HG02571 (cell line): ENCODE results near the gene ANO9.

Experiments
- ATAC-seq: cut with Tn5 transposase; IDR thresholded peaks from one replicate; pipeline ENCODE4 v1.9.1; 2021; ENCODE audit warnings: mild to moderate bottlenecking, moderate library complexity; ENCODE audit not compliant: unreplicated experiment

Gene ANO9

GRCh38 chr11:453564-453963, 11.8 kb upstream of the ANO9 start:
- ATAC-seq, result no peak

- no peak for ATAC-seq
Measured at GRCh38 chr11:452916-453527, 11.2 kb upstream of the ANO9 start.

- ATAC-seq, result no peak
Measured at GRCh38 chr11:452203-452744, 10.5 kb upstream of the ANO9 start.

GRCh38 chr11:451738-452137, 9.9 kb upstream of the ANO9 start:
- ATAC-seq, result no peak

GRCh38 chr11:450809-451451, 9.1 kb upstream of the ANO9 start:
- ATAC-seq, result peak; percentile 2

GRCh38 chr11:449889-450808, 8.3 kb upstream of the ANO9 start, which contains the start of gene PTDSS2:
TSS of gene PTDSS2 (plus strand) at chr11:450279. CDS start at chr11:450456, 177 bp downstream.
- peak; percentile 63 for ATAC-seq

- no peak for ATAC-seq
Measured at GRCh38 chr11:447923-448731, 6.3 kb upstream of the ANO9 start.

GRCh38 chr11:446891-447290, 5.1 kb upstream of the ANO9 start:
- no peak for ATAC-seq

GRCh38 chr11:445765-446588, 4.2 kb upstream of the ANO9 start:
- ATAC-seq, result no peak

GRCh38 chr11:444396-445144, 2.8 kb upstream of the ANO9 start:
- no peak for ATAC-seq

- no peak for ATAC-seq
Measured at GRCh38 chr11:443542-444199, 1.9 kb upstream of the ANO9 start.

- ATAC-seq, result no peak
Measured at GRCh38 chr11:442611-443081, 835 bp upstream of the ANO9 start.

- ATAC-seq, result no peak
Measured at GRCh38 chr11:441043-441417, 781 bp downstream of the ANO9 start.

- ATAC-seq, result no peak
Measured at GRCh38 chr11:440065-441042, 1.5 kb downstream of the ANO9 start.

- ATAC-seq, result no peak
Measured at GRCh38 chr11:439315-440064, 2.3 kb downstream of the ANO9 start.

GRCh38 chr11:438101-438844, 3.5 kb downstream of the ANO9 start:
- ATAC-seq, result no peak
